GM21717 (cell line): ENCODE results near the gene MYBPC2.

Source experiments
- ATAC-seq: cut with Tn5 transposase; IDR thresholded peaks from one replicate; pipeline ENCODE4 v1.9.1; 2021; ENCODE audit warnings: mild to moderate bottlenecking, moderate library complexity; ENCODE audit not compliant: unreplicated experiment

MYBPC2 gene

GRCh38 chr19:50409347-50409746 lies 23.3 kb upstream of the MYBPC2 start:
- ATAC-seq = no peak

GRCh38 chr19:50410109-50410508 lies 22.6 kb upstream of the MYBPC2 start:
- no peak for ATAC-seq

GRCh38 chr19:50412419-50412818 lies 20.3 kb upstream of the MYBPC2 start:
- ATAC-seq = no peak

GRCh38 chr19:50413096-50413495 lies 19.6 kb upstream of the MYBPC2 start:
- no peak for ATAC-seq

GRCh38 chr19:50413531-50413930 lies 19.2 kb upstream of the MYBPC2 start:
- no peak for ATAC-seq

GRCh38 chr19:50414864-50415660 lies 17.6 kb upstream of the MYBPC2 start:
- ATAC-seq = no peak

GRCh38 chr19:50415661-50416033 lies 17.0 kb upstream of the MYBPC2 start:
- ATAC-seq = peak; percentile 37

- no peak for ATAC-seq
These were observed 16.4 kb upstream of the MYBPC2 start for GRCh38 chr19:50416034-50416977.

- no peak for ATAC-seq
These were observed 15.3 kb upstream of the MYBPC2 start for GRCh38 chr19:50417111-50418081.

- no peak for ATAC-seq
These were observed 14.3 kb upstream of the MYBPC2 start, which contains the start of gene SPIB for GRCh38 chr19:50418176-50419021. Gene SPIB, plus strand, starts transcription at chr19:50418938. Its CDS starts 25 bp downstream, at chr19:50418963.

GRCh38 chr19:50419022-50419579 lies 13.6 kb upstream of the MYBPC2 start:
- no peak for ATAC-seq

GRCh38 chr19:50419580-50420035 lies 13.1 kb upstream of the MYBPC2 start:
- ATAC-seq = no peak

- ATAC-seq = no peak
These were observed 12.6 kb upstream of the MYBPC2 start for GRCh38 chr19:50420127-50420526.

- no peak for ATAC-seq
These were observed 11.9 kb upstream of the MYBPC2 start for GRCh38 chr19:50420808-50421207.

- no peak for ATAC-seq
These were observed 10.1 kb upstream of the MYBPC2 start for GRCh38 chr19:50422397-50423278.

- ATAC-seq = no peak
These were observed 9.2 kb upstream of the MYBPC2 start for GRCh38 chr19:50423279-50424113.

- no peak for ATAC-seq
These were observed 7.1 kb upstream of the MYBPC2 start for GRCh38 chr19:50425581-50425980.
